ENCODE data around the gene DIPK1B.

DIPK1B gene

GRCh38 chr9:136673088-136673974 is 39.0 kb upstream of the DIPK1B start:
- no peak for DNase-seq

GRCh38 chr9:136673975-136674785 is 38.2 kb upstream of the DIPK1B start:
- DNase-seq: no peak

- no peak for DNase-seq
Observed at GRCh38 chr9:136674786-136675349, 37.5 kb upstream of the DIPK1B start.

GRCh38 chr9:136675477-136676296 is 36.7 kb upstream of the DIPK1B start:
- DNase-seq: no peak

GRCh38 chr9:136676297-136676794 is 36.0 kb upstream of the DIPK1B start:
- DNase-seq: no peak

- DNase-seq: no peak
Observed at GRCh38 chr9:136676920-136677686, 35.3 kb upstream of the DIPK1B start.

- DNase-seq: no peak
Observed at GRCh38 chr9:136678034-136678433, 34.3 kb upstream of the DIPK1B start.

GRCh38 chr9:136678624-136679023 is 33.7 kb upstream of the DIPK1B start:
- DNase-seq: no peak

- DNase-seq: no peak
Observed at GRCh38 chr9:136679431-136679941, 32.9 kb upstream of the DIPK1B start.

GRCh38 chr9:136681029-136681428 is 31.3 kb upstream of the DIPK1B start:
- no peak for DNase-seq

GRCh38 chr9:136681945-136682699 is 30.2 kb upstream of the DIPK1B start:
- no peak for DNase-seq

GRCh38 chr9:136682710-136683109 is 29.7 kb upstream of the DIPK1B start:
- no peak for DNase-seq

GRCh38 chr9:136683173-136683745 is 29.1 kb upstream of the DIPK1B start:
- DNase-seq: no peak

GRCh38 chr9:136683755-136684154 is 28.6 kb upstream of the DIPK1B start:
- DNase-seq: no peak

GRCh38 chr9:136684339-136684738 is 28.0 kb upstream of the DIPK1B start:
- no peak for DNase-seq

- DNase-seq: no peak
Observed at GRCh38 chr9:136684799-136685198, 27.6 kb upstream of the DIPK1B start.

- DNase-seq: no peak
Observed at GRCh38 chr9:136685216-136685615, 27.2 kb upstream of the DIPK1B start.

- DNase-seq: no peak
Observed at GRCh38 chr9:136685790-136686533, 26.4 kb upstream of the DIPK1B start.

GRCh38 chr9:136686534-136686793 is 25.9 kb upstream of the DIPK1B start:
- DNase-seq: no peak
